Lung microvascular endothelial cell (primary cell): ENCODE data around the gene IRF4. TPM values are rescaled to one million over a fixed set of nuclear protein-coding genes. Genes with fewer than 3 reads are reported as not detected.
"Not testable (repeated sequence)": the region's sequence is repeated elsewhere in the genome, so short reads cannot be mapped to it uniquely, and the experiment has no call there.

ENCODE experiments used
- DNase-seq, 2 donors: peaks; one replicate each; pipeline versions ENCODE4 v3.0.0 to v3.0.0-alpha.2; 2010; ENCODE audit warnings: low read depth in 2 of 2
- total RNA-seq: library from RNA; depleted of rRNA; stranded (reverse); fragments of >200 nt; gene quantifications from 2 replicates; pipeline ENCODE4 v1.2.1, GENCODE V29; 2014

Gene IRF4
- total RNA-seq, 1 donor from 2014 or later: not detected

GRCh38 chr6:421211-421610 is 29.7 kb downstream of the IRF4 start:
- DNase-seq: no peak

- peak in 1 of 2 donors; percentile 68 for DNase-seq
Observed at GRCh38 chr6:422433-423054, 31.0 kb downstream of the IRF4 start.

GRCh38 chr6:423055-423798 is 31.7 kb downstream of the IRF4 start:
- no peak for DNase-seq

- DNase-seq: no peak
Observed at GRCh38 chr6:423799-424345, 32.3 kb downstream of the IRF4 start.

GRCh38 chr6:424741-425417 is 33.3 kb downstream of the IRF4 start:
- DNase-seq: no peak

GRCh38 chr6:425418-425788 is 33.9 kb downstream of the IRF4 start:
- not testable (repeated sequence) for DNase-seq

- not testable (repeated sequence) for DNase-seq
Observed at GRCh38 chr6:426198-426738, 34.7 kb downstream of the IRF4 start.

- DNase-seq: no peak
Observed at GRCh38 chr6:428047-428603, 36.6 kb downstream of the IRF4 start.

GRCh38 chr6:429515-430121 is 38.1 kb downstream of the IRF4 start:
- no peak for DNase-seq

GRCh38 chr6:431504-431903 is 40.0 kb downstream of the IRF4 start:
- DNase-seq: no peak

GRCh38 chr6:431986-432385 is 40.4 kb downstream of the IRF4 start:
- DNase-seq: no peak

GRCh38 chr6:434051-434705 is 42.6 kb downstream of the IRF4 start:
- no peak for DNase-seq

GRCh38 chr6:435441-436307 is 44.1 kb downstream of the IRF4 start:
- no peak for DNase-seq

- DNase-seq: no peak
Observed at GRCh38 chr6:436308-437036, 44.9 kb downstream of the IRF4 start.

- DNase-seq: no peak
Observed at GRCh38 chr6:437037-437392, 45.5 kb downstream of the IRF4 start.

- DNase-seq: no peak
Observed at GRCh38 chr6:438634-439170, 47.1 kb downstream of the IRF4 start.

- no peak for DNase-seq
Observed at GRCh38 chr6:439641-440167, 48.2 kb downstream of the IRF4 start.

GRCh38 chr6:441126-441920 is 49.8 kb downstream of the IRF4 start:
- DNase-seq: no peak
